Retina (tissue), 1 donor: Measurements from ENCODE around the gene C9.
"Not testable (repeated sequence)": the region's sequence is repeated elsewhere in the genome, so short reads cannot be mapped to it uniquely, and the experiment has no call there.

ENCODE experiments used
- DNase-seq: peaks from one replicate; pipeline ENCODE4 v3.0.0-alpha.2; 2016

C9 gene

GRCh38 chr5:39364367-39364766 lies at the start of gene C9:
Gene C9, minus strand, starts transcription at chr5:39364495. Its CDS starts 31 bp downstream, at chr5:39364464.
- no peak for DNase-seq

- DNase-seq = no peak
Measured at GRCh38 chr5:39413771-39414170, 49.5 kb upstream of the C9 start.

GRCh38 chr5:39412721-39413394 lies 48.6 kb upstream of the C9 start:
- no peak for DNase-seq

- no peak for DNase-seq
Measured at GRCh38 chr5:39411985-39412384, 47.7 kb upstream of the C9 start.

- DNase-seq = no peak
Measured at GRCh38 chr5:39411061-39411460, 46.8 kb upstream of the C9 start.

GRCh38 chr5:39409033-39409432 lies 44.7 kb upstream of the C9 start:
- DNase-seq = no peak

GRCh38 chr5:39405083-39405843 lies 41.0 kb upstream of the C9 start:
- DNase-seq = no peak

- not testable (repeated sequence) for DNase-seq
Measured at GRCh38 chr5:39403761-39404160, 39.5 kb upstream of the C9 start.

GRCh38 chr5:39402140-39402539 lies 37.8 kb upstream of the C9 start:
- not testable (repeated sequence) for DNase-seq

- no peak for DNase-seq
Measured at GRCh38 chr5:39400713-39401578, 36.7 kb upstream of the C9 start.

GRCh38 chr5:39399135-39400036 lies 35.1 kb upstream of the C9 start:
- no peak for DNase-seq

- DNase-seq = no peak
Measured at GRCh38 chr5:39396843-39397242, 32.5 kb upstream of the C9 start.

GRCh38 chr5:39395521-39395920 lies 31.2 kb upstream of the C9 start:
- no peak for DNase-seq

- DNase-seq = no peak
Measured at GRCh38 chr5:39394946-39395345, 30.7 kb upstream of the C9 start.

GRCh38 chr5:39390945-39391344 lies 26.6 kb upstream of the C9 start:
- DNase-seq = no peak

GRCh38 chr5:39387293-39387692 lies 23.0 kb upstream of the C9 start:
- DNase-seq = no peak

- no peak for DNase-seq
Measured at GRCh38 chr5:39384271-39384670, 20.0 kb upstream of the C9 start.

- no peak for DNase-seq
Measured at GRCh38 chr5:39381376-39381775, 17.1 kb upstream of the C9 start.

- no peak for DNase-seq
Measured at GRCh38 chr5:39379693-39380092, 15.4 kb upstream of the C9 start.

GRCh38 chr5:39377613-39378012 lies 13.3 kb upstream of the C9 start:
- no peak for DNase-seq

GRCh38 chr5:39376293-39376714 lies 12.0 kb upstream of the C9 start:
- DNase-seq = peak; percentile 57

GRCh38 chr5:39373791-39374190 lies 9.5 kb upstream of the C9 start:
- no peak for DNase-seq

GRCh38 chr5:39371367-39371635 lies 7.0 kb upstream of the C9 start:
- no peak for DNase-seq
